Ovary (tissue), 3 donors: ENCODE data around the gene CCDC12.

Experiments used
- CTCF ChIP-seq, 3 donors: fragments of 450-650 bp in 2 of 3; fragments of 200-600 bp in 1 of 3; IDR thresholded peaks; one replicate each; pipeline versions ENCODE4 v1.5.1 to v1.8.0; 2016 to 2022; ENCODE audit warnings: antibody characterized with exemption in 3 of 3, mild to moderate bottlenecking in 1 of 3
- EP300 ChIP-seq: sonication (generic); formaldehyde crosslinking; IDR thresholded peaks from one replicate; pipeline ENCODE4 v1.6.1; 2017; ENCODE audit warnings: antibody characterized with exemption
- POLR2A ChIP-seq: fragments of 450-650 bp; IDR thresholded peaks from one replicate; pipeline ENCODE4 v1.6.1; 2017; ENCODE audit warnings: antibody characterized with exemption, mild to moderate bottlenecking, moderate library complexity
- donor health status: DM: no; HTN: no; CAD: no.

- TF ChIP-seq CTCF (IDR thresholded peaks at IDR 0.05) (no peak), EP300 (no peak), POLR2A (no peak)
Observed at GRCh38 chr3:46974421-46975171, 1.9 kb downstream of the CCDC12 start.
